PC-9 (cell line): Measurements from ENCODE around the gene SEMA6B.
A peak's percentile ranks its signal among the peaks of the same experiment; 100 is the strongest.

Experiments used
- CTCF ChIP-seq: fragments of 200-600 bp; sonication (generic); conservative IDR thresholded peaks from 2 replicates; pipeline ENCODE4 v1.6.1; 2017; ENCODE audit warnings: mixed run types, antibody characterized with exemption, mild to moderate bottlenecking, moderate library complexity
- EZH2 ChIP-seq: fragments of 200-600 bp; sonication (generic); IDR thresholded peaks from 2 replicates; pipeline ENCODE4 v1.8.0; 2017; ENCODE audit warnings: antibody characterized with exemption, low read depth

- TF ChIP-seq CTCF (peak; percentile 94), EZH2 (no peak)
These were observed 1.2 kb downstream of the SEMA6B start for GRCh38 chr19:4557971-4558941.
